ENCODE results near the gene SEC61G.

Gene SEC61G

GRCh38 chr7:54758702-54759592 is at the start of gene SEC61G:
TSS of gene SEC61G (minus strand) at chr7:54759211. CDS start at chr7:54757588, 1,623 bp downstream.
- no peak for TF ChIP-seq CTCF (IDR thresholded peaks at IDR 0.05; ENCODE audit: extremely low read depth, missing control alignments)
- peak; percentile 96 for DNase-seq (ENCODE audit: low spot score)

- DNase-seq (ENCODE audit: low spot score) = no peak
- TF ChIP-seq CTCF (IDR thresholded peaks at IDR 0.05; ENCODE audit: extremely low read depth, missing control alignments) = no peak
Observed at GRCh38 chr7:54802841-54803240, 43.8 kb upstream of the SEC61G start.

GRCh38 chr7:54802114-54802513 is 43.1 kb upstream of the SEC61G start:
- no peak for TF ChIP-seq CTCF (IDR thresholded peaks at IDR 0.05; ENCODE audit: extremely low read depth, missing control alignments)
- DNase-seq (ENCODE audit: low spot score) = no peak

GRCh38 chr7:54799792-54800191 is 40.8 kb upstream of the SEC61G start:
- no peak for DNase-seq (ENCODE audit: low spot score)
- TF ChIP-seq CTCF (IDR thresholded peaks at IDR 0.05; ENCODE audit: extremely low read depth, missing control alignments) = no peak

DNA sequence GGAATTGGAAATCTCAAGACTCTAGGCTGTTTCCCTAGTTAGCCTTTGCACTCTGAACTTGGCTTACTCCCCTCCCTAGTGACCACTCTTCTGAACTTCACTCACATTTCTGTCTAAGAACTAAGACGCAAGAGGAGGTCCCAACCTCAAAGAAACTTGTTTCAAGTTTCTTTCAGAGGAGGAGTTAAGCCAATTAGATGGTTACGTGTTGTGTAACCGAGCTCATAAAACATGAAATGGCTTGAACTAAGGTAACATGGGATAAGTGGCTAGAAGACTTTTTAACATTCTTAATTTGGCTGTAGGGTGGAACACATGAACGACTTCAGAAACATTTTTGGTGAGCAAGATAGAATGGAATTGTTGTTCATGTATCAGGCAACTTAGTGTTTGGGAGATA is 39.5 kb upstream of the SEC61G start:
- DNase-seq (ENCODE audit: low spot score) = no peak
- TF ChIP-seq CTCF (IDR thresholded peaks at IDR 0.05; ENCODE audit: extremely low read depth, missing control alignments) = no peak

DNA sequence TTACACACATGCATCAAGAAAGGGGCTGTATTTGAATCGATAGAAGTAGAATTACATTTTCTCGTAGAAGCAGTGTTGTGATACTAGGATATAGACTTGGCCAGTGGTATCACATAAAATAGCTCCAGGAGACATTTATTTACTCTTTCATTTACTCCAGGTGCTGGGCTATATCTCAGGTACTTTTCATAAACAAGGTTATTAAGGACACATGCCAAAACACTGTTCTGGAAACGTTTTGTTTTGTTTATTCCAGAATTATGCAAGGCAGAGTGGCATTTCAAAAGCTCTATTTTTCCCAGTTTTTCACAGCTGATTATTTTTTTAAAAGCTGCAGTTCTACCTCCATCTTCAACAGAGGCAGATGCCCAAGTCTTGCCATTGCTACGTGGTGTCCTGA is 37.8 kb upstream of the SEC61G start:
- DNase-seq (ENCODE audit: low spot score) = no peak
- TF ChIP-seq CTCF (IDR thresholded peaks at IDR 0.05; ENCODE audit: extremely low read depth, missing control alignments) = no peak

GRCh38 chr7:54796150-54796549 is 37.1 kb upstream of the SEC61G start:
- DNase-seq (ENCODE audit: low spot score) = no peak
- no peak for TF ChIP-seq CTCF (IDR thresholded peaks at IDR 0.05; ENCODE audit: extremely low read depth, missing control alignments)
